ENCODE results near the gene SLC4A1.
A peak's percentile ranks its signal among the peaks of the same experiment; 100 is the strongest.
"Not testable (repeated sequence)": the region's sequence is repeated elsewhere in the genome, so short reads cannot be mapped to it uniquely, and the experiment has no call there.

The SLC4A1 gene

DNA sequence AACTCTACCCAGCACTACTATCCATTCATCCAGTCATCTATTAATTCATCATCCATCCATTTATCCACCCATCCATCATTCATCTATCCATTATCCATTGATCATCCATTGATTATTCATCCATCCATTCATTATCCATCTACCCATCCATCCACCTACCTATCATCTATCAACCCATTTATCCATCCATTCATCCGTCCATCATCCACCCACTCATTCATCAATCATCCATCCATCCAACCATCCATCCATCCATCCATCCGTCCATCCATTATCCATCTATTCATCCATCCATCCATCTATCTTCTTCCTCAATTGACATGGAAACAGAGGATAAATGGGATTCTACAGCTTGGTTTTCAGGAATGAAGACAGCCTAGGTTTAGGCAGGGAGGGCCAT lies 12.0 kb downstream of the SLC4A1 start:
- no peak for DNase-seq

DNA sequence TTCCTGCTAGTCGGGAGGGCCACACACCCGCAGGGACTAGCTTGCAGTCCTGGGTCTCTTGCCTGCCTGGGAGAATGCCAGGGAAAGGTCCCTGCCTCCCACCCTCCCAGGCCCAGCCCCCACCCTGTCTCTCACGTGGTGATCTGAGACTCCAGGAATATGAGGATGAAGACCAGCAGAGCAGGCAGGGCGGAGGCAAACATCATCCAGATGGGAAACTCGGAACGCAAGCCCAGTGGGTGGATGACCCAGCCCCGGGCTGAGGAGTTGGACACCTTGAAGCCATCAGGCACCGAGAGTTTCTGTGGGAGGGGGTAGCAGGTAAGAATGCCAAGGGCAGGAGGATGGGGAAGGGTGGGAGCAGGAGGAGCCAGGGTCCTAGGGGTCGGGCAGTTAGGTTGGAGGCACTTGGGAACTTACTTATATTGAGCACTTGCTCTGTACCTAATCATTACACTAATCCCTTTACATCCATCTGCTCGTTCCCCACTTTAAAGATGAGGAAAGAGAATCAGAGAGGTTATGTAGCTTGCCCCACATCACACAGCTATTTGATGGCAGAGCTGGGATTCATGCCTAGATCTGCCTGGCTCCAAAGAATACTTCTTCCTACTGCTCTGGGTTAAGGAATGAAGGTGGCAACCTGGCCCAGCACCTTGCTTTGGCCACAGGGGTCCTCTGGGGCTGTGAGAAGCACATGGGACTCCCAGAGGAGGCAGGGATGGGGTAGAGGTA lies 13.4 kb downstream of the SLC4A1 start:
- DNase-seq = no peak

DNA sequence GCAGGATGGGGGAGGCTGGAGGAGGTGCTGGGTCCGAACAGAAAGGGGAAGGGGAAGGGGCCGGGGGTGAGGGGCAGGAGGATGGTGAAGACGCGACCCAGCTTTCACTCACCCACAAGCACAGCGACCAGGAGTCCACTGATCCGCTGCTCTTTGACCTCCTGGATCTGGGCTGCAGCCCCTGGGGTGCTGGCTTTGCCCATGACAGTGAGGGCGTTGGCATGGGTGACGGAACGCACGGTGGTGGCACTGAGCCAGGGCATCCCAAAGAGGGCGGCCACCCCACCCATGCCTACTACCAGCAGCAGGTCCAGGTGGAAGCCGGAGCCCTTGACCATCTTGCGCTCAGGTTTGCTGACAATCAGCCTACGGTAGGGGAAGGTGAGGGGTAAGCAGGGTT lies 14.9 kb downstream of the SLC4A1 start:
- DNase-seq = no peak

DNA sequence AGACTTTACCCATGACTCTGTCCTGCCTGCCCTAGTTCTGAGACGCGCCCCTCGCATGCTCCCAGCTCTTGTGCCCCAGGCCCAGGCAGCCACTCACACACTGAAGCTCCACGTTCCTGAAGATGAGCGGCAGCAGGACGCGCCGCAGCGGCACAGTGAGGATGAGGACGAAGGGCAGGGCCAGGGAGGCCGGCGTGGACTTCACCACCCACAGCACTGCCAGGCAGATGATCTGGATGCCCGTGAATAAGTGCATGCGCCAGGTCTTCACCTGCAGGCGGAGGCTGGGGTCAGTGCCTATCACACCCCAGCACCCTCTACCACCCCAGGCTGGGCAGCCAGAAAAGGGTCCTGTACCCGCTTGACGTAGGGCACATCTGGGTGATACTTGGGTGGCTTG lies 16.9 kb downstream of the SLC4A1 start:
- no peak for DNase-seq

DNA sequence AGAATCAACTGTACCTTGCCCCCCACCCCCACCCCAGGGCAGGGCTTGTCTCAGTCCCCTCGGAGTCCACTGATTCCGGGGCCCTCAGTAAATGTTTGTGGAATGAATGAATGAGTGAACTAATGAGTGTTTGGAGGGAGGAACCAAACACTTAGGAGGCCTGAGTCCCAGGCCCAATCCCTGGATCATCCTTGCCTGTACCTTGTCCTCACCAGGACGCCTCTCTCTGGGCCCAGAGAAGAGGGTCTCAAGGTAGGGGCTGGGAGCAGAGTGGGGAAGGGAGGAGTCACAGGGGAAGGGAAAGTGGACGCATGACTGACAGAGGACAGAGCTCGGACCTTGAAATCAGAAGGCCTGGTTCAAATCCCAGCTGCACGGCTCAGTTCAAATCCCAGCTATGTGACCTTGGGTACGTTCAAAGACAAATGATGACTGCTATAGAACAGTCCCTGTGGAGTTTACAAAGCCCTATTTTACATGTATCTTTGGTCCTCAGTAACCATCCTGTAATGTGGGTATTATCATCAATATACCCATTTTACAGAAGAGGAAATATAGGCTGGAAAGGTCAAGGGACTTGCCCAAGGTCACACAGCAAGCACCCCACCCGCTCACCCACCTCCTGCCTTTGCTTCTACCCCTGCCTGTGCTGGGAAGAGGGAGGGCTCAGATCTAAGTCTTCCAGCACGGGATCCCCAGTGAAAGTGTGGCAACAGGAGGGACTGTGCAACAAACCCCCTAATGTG lies 18.3 kb downstream of the SLC4A1 start:
- DNase-seq = no peak

DNA sequence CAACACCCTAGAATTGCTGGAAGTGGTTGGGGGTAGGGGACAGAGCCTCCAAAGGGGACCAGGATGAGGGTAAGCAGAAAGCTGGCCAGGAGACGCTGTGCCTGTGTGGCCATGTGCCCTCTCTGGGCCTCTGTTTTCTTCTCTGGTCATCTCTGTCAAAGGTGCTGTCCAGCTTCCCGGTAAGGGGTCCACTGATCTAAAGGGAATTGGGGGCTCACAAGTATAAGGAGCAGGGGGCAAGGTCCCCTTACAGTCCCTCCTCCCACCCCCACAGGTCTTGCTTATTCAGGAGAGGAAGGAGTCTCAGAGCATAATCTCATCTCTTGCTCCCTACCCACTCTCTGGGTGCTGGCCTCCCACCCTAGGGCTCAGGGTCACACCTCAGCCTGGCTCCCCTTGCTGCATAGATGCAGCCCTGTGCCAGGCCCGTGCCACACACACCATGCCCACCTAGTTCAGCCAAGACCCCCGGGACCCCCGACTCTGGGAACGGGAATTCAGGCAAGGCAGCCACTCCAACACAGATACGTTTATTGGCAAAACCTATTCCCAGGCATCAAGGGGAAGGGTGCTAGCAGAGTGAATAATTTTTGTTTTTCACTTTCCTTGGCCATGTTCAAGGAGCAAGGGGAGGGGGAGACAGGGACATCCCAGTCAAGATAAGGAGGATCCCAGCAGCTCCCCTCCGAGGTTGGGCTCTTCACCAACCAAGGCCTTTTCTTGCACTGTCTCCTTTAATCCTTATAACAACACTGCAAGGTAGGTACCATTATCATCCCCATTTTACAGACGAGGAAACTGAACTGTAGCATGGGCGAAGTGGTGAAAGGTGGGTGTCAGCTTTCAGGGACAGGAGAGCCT lies 19.8 kb downstream of the SLC4A1 start:
- DNase-seq = no peak

DNA sequence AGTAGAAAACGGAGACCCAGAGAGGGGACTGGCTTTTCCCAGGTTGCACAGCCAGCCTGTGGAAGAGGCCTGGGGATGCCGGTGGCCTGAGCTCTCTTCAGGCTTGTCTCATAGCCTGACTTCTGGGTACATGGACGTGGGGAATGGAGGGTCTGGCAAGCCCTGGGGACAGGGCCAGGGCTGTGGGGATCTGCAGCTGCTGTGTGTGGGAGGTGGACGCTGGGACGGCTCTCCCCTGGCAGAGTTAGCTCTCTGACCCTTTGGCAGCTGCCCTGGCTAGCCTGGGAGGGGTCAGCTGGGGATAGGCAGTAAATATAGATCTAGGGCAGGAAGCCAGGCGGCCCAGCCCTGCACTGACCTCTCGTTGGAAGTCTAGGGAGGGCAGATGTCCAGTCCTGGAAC lies 20.5 kb downstream of the SLC4A1 start:
- no peak for DNase-seq

DNA sequence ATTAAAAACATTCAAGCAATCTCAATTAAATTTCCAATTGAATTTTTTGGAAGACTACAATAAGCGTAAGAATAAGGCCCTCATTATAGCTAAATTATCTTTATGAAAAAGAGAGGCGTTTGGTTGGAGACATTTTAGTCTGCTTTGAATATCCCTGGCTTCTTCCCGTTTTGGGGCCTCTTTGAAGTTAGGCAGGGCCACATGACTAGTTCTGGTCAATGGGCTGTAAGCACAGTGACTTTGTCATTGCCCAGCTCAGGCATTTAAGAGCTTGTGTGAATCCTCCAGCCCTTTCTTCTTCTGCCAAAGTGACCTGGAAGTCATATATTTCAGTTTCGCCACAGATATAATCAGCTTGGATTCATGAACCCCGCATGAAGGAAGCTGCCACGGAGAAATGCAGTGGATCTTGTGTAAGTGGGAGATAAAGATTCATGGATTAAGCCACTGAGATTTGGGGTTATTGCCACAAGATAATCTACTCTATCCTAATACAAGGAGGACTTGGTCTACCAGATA lies 26.8 kb downstream of the SLC4A1 start:
- DNase-seq = no peak

DNA sequence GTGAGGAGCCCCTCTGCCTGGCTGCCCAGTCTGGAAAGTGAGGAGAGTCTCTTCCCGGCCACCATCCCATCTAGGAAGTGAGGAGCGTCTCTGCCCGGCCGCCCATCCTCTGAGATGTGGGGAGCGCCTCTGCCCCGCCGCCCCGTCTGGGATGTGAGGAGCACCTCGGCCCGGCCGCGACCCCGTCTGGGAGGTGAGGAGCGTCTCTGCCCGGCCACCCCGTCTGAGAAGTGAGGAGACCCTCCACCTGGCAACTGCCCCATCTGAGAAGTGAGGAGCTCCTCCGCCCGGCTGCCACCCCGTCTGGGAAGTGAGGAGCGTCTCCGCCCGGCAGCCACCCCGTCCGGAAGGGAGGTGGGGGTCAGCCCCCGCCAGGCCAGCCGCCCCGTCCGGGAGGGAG lies 30.0 kb downstream of the SLC4A1 start:
- not testable (repeated sequence) for DNase-seq

DNA sequence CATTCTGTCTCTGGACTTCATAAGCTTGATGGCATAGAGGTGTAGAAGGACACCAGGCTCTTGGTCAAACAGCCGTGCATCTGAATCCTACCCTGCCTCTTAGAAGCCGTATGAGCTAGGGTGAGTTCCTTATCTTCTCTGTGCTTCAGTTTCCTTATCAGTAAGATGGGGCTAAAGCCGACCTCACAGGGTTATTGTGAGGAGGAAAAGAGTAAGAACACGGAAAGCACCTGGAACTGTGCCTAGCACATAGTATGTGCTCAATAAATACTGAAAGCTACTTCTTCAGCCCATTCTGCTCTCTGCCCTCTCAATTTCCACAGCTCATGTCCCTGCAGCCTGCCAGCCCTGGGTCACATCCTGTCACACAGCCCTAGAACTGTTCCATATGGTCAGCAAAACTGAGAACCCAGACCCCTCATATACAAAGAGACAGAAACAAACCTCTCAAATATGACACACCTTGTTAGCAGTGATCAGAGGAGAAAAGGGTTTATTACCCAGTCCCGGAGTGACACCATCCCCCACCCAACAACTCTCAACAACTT lies 31.4 kb downstream of the SLC4A1 start:
- DNase-seq = no peak

DNA sequence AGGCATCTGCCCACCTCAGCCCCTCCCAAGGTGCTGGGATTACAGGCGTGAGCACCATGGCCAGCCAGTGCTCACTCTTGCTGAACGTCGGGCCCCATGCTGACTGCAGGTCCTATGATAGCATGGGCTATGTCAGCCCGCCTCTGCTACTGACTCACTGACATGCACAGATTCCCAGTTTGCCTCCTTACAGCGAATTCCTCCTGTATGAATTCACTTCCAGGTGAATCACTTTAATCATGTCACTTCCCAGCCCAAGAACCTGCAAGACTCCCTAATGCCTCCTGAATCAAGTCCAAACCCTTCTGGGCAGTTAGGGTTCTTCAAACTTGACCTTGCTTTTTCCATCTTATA lies 32.4 kb downstream of the SLC4A1 start:
- DNase-seq = no peak

DNA sequence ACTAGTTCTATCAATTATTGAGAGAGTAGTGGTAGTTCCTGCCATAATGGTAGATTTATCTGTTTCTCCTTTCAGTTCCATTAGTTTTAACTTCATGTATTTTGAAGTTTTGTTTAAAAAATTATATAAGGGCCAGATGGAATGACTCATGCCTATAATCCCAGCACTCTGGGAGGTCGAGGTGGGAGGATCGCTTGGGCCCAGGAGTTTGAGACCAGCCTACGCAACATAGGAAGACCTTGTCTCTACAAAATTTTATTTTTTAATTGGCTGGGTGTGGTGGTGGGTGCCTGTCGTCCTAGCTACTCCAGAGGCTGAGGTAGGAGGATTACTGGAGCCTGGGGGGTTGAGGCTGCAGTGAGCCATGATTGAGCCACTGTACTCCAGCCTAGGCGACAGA lies 34.4 kb downstream of the SLC4A1 start:
- no peak for DNase-seq

DNA sequence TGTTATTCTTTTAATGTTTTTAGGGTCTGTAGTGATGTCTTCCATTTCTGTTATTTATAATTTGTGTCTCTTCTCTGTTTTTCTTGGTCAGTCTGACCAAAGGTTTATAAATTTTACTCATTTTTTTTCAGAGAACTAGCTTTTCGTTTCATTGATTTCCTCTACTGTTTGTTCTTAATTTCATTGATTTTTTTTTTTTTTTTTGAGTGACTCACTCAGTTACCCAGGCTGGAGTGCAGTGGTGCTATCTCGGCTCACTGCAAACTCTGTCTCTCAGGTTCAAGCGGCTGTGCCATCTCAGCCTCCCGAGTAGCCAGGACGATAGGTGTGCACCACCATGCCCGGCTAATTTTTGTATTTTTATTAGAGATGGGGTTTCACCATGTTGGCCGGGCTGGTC lies 35.9 kb downstream of the SLC4A1 start:
- DNase-seq = no peak

DNA sequence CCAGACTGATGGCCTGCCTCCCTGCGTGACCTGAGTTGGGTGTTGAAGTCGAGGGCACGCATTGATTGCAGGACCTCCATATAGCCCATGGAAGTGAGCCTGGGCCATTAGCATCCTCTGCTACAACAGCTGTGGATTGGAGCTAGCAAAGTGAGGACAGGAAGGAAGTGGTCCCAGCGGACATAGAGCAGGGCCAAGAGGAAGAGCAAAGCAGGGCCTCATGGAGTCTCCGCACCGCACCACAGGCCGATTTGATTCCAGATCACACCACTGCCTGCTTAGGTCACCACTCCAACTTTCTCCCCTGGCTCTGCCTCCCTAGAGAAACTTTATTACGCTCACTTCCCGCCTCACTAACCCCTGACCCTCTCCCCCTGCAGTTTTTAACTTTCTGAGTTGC lies 37.8 kb downstream of the SLC4A1 start:
- DNase-seq = no peak

DNA sequence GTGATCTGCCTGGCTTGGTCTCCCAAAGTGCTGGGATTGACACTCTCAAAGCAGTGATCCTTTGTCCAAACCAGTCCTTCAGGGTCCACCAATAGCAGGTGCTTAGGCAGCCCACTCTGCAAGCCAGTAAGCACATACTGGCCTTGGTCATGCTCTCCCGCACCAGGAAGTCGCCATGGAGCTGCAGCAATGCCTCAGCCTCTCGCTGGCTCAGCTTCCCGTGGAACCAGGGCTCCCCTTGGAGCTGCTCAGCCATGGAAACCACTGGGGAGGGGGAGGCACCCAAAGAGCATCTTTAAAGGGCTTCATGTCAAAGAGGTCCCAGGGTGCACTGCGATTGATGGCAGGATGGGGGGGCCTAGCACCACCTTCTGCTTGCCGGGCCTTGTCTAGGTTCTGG lies 38.8 kb downstream of the SLC4A1 start:
- no peak for DNase-seq

DNA sequence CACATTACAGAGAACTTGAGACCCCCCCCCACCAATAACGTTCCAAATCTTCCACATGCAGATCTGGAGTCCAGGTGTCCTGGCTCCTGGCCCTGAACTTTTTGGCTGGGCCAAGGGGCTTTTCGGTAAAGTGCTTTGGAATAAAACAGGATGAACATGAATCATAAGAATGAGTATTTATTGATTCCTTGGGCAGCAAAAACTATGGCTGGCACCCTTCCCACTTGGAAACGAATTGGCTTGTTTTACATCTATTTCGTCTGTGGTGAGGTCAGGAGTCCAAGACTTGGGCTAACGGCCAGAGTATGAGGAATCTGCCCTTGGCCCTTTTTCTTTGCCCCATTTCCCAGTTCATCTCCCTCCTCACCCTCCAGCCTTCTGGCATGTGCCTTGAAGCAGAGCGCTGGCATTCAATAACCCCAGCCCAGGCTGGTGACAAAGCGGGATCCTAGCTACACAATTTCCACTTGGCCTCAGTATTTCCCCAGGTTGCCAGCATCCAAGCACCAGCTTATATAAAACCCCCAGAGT lies 44.3 kb downstream of the SLC4A1 start:
- peak; percentile 36 for DNase-seq

DNA sequence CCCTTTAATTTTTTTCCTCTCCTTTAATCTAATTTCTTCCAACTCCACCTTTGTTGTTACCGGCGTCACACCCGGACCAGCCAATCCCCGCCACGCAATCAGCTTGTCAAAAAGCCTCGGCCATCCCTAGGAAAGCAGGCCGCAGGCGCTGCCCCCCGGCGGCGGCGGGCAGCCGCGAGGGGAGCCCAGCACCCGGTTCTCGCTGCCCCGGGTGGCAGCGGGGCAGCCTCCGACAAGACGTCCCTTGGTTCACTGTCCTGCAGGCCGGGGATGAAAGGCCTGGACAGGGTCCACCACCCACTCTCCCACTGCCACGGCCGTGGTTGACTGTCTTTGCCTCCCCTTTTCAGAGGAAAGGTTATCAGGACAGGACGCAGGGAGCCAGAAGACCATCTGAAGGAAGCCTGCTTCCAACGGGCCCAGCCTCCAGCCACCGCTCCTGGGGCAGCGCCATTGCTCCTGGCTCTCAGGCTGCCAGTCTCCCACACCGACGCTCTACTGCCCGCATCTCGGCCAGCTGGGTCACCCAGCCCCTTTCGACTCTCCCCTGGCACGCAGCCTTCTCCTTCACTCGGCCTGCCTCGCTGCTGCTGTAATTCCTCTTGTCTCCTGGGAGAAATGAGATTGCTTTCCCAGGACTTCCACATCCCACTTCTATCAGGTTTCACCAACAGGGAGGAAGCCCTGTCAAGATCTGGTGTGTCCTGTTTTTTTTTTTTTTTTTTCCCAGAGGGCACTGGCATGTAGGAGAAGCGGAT lies 45.6 kb downstream of the SLC4A1 start:
- peak; percentile 80 for DNase-seq

DNA sequence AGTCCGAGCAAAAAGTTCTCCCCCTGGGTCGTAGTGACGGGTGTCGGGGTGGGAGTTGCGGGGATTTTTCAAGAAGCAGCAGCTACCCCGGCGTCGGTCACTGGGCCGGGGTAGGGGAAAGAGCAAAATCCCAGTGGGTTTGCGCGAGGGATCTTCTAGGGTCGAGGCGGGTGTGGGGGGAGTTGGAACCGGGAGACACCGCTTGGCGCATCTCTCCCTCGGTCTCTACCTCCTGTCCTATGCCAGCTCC lies 46.1 kb downstream of the SLC4A1 start:
- DNase-seq = no peak

DNA sequence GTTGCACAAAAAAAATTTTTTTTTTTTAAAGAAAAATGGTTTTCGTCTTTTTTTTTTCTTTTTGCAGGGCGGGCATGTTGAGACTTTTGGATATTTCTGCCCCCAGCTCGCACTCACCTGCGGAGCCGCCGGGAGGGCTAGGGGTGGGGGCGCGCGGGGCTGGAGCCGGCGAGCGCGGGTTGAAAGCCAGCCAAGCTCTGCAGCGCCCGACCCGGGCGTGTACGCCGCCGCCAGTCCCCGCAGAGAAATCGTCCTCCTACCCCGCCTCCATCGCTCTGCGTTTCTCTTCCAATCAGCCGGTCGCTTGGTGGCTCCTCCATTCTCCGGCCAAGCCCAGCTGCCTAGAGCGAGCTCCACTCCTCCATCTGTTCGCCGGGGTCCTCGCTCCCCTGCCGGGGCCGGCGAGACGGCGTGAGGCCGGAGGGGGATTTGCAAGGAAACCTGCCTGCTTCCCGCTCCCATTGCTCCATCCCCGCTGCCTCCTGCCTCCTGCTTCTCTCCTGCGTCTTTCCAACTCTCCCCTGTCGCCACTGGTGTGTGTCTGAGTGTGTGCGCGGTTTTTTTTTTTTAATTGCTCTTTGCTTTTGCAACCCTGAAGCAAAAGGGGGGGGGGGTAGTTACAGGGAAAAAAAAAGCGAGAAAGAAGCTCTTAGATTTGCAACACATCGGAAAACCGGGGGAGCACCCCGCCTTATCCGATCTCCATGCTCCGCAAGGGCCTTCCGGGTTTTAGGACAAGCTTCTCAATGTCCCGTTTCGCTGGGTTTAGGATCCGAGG lies 46.7 kb downstream of the SLC4A1 start:
- peak; percentile 85 for DNase-seq

DNA sequence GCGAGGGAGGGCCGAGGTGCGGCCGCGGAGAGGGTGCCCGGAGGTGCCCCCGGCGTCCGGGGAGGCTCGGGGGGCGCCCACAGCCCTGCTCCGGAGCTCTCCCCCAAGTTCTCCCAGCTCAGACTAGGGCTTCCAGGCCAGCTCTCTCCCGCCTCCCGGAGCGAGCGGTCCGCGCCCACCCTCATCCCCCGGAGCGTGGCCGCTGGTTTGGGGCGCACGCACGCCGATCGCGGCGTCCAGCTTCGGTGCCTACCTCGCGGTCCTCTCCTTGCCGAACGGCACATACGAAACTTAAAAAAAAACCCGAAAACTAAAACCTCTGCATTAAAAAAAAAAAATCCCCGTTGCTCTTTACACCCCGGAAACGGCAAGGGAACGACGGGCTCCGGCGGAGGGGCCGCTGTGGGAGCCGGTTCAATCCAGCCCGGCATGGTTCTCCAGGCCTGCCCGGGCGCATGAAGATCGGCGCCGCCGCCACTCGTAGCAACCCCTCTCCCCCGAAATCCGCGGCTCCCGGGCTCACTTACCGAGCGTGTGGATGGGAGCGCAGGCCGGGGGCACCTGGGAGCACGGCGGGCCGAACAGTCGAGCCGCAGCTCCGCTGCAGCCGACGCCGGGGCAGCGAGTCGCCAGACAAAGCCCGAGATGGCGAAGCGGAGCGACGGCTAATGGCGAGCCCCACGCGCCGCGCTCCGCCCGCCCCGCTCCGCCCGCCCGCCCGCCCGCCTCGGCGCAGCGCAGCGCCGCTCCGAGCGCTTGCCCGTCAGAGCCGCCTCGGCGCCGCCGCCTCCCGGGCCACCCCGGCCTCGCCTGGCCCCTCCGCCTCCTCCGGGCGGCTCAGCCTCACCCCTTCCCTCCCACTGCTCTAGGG lies 47.5 kb downstream of the SLC4A1 start:
- DNase-seq = peak; percentile 47

All from NCI-H1694 treated with DMSO at 0.1 percent for 48 hours (cell line).